Activated T-cell treated with anti-CD3 and anti-CD28 coated beads for 48 hours (primary cell): Measurements from ENCODE around the gene FEZ2.

Source experiments
- DNase-seq: peaks from one replicate; pipeline ENCODE4 v3.0.0-alpha.2; 2020; ENCODE audit warnings: low read depth

Gene FEZ2

DNA sequence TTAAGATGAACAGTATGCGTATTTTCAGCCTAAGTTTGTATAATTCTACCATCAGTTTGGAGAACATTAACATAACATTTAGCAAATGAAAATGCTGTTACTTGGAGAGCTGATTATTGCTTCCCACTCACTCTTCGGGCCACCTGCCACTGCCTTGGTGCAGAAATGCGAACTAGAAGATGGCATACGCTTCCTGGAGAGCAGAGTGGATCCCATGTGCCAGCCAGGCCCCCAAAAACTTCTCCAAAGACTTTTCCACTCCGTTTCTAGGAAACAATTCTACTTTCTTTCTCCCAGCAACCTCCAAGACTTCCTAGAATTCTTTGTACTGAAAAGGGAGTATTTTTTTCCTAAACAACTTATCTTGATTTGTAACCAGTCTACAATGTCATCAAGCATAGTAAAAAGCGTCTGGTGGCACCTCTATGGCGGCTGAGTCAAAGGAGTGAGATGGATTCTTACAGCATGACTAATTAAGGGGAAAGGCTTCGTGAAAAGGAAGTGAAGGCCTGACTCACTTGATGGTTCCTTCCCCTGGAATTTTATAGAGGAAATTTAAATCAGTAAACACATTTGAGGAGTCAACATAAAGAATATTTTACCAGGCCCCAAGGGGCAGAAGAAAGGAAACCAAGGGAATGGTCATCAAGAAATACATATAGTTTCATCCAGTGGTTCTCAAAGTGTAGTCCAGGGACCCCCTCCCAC lies 36.6 kb downstream of the FEZ2 start:
- DNase-seq, result no peak

DNA sequence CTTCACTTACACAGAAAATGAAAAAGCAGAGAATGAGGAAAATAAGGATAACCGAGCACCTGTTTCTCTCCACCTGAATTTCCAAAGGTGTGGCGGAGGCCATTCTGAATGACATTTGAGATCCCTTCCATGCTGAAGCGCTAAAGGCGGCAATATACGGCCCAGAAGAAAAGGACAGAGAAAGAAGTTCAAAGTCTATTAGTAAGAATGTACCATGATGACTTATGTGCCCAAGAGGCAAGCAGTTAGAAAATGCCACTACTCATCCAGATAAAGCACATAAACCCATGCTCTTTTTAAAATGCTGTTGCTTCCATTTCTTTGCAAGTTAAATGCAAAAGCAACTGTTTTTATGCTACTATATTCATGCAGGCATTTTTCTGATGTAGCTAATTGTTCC lies 37.2 kb downstream of the FEZ2 start:
- no peak for DNase-seq

DNA sequence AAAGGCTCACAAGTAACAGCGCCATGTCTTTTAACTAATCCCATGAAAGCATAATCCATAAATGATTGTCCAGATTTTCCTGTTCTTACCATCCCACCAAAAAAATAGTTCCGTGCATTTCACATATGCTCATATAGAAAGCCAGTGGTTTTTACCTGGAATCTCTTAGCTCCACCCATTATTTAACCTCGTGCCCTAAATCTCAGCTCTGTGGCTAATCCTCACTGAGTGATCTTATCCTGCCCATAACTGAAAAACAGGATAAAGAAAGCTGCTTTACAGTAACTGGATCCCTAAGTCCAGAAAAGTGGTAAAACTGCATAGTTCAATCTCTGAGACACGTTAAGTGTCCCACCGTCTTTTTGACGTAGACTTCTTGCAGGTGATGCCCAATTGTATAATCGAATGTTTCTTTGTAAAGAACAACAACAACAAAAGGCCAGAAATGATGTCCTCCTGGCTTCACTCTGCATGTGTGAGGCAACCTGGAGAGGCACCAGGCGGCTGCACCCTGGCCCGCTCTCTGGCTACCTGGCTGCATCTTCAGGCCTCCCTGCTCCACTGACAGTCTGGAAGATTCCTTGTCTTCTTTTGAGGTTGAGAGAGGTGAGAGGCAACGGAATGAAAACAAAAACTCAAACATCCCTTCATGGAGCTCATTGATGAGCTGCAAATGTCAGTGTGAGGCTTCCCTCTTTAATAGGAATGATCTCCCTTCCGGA lies 38.6 kb downstream of the FEZ2 start:
- DNase-seq, result no peak

DNA sequence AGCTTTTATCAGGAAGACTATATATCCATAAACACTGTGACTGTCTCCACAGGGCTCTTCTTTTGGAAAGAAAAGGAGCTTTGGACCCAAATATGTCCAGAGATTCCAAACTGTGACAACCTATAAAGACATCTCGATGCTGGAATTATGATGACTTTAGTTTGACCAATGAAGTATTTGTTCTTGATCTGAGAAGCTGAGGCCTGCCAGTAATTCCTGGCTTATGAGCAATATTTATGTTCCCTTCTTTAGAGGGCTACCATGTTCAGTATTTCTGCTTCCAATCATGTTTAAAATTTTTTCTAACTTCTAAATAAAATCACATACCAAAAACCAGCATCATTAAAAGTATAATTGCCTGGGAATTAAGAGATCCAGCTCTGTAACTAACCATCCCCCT lies 41.1 kb downstream of the FEZ2 start:
- no peak for DNase-seq

DNA sequence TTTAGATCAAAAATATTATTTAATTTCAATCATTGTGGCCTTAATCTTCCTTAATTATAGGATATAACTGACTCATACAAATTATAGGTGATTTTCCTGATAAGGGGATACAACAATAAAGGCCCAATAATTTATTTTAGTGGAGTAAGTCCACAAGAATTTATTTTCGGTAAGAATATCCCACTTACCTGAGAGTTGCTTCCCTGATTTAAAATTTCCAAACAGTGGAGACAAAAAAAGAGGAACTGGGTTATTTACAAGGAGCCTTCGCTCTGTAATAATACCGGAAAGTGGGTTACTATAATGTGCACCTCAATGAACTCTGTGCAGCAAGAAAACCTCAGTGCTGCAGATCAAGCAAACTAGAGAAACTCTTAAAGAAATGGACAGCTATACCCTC lies 42.2 kb downstream of the FEZ2 start:
- DNase-seq, result no peak

DNA sequence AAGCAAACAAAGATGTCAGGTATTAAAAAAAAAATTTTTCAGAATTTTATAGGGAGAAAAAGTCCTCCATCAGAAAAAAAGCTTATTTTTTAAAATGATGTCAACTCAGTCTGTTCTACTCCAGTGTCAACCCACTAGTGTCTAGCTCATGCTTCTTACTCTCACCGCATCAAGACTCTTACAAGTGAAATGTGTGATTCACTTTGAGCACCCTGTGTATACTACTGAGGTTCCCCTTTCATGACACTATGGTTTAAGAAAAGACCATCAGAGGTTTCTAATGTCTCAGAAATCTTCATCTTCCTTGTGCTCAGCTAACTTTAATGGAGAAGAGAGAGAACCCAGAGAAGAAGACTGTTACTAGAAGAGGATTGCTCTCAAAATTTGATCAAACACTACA lies 43.4 kb downstream of the FEZ2 start:
- no peak for DNase-seq

DNA sequence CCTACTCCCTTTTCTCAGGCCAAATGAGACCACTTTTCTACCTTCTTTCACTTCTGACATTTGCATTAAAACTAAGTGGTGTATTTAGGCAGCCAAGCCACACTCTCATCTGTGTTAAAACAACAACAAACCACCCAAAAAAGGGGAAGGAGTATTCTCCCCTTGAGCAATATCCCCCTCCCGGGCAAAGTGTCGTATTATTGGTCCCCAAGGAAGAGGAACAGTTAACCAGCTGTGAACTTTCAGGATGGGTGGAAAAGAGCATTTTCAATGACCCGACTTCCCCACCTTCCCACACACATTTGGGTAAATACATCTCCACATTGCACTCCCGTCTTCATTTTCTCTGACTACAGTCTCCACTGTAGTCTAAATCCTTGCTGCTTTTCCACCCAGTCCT lies 44.3 kb downstream of the FEZ2 start:
- DNase-seq, result no peak

DNA sequence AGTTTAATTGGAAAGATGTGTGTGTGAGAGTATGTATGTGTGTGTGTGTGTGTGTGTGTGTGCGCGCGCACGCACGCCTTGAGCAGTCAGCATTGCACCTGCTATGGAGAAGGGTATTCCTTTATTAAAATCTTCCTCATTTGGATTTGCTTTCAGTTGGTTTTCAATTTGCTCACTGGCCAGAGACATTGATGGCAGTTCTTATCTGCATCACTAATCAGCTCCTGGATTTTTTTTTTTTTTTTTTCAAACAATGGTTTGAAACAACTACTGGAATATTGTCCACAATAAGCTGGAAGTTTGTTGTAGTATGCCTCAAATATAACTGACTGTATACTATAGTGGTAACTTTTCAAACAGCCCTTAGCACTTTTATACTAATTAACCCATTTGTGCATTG lies 48.0 kb downstream of the FEZ2 start:
- DNase-seq, result no peak

DNA sequence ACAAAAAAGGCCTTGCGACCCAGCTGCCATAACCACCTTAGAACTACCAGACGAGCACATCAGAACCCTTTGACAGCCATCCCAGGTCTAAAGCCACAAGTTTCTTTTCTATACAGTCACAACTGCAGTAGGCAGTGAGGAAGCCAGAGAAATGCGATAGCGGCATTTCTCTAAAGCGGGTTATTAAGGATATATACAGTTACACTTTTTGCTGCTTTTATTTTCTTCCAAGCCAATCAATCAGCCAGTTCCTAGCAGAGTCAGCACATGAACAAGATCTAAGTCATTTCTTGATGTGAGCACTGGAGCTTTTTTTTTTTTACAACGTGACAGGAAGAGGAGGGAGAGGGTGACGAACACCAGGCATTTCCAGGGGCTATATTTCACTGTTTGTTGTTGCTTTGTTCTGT lies 48.8 kb downstream of the FEZ2 start:
- no peak for DNase-seq

DNA sequence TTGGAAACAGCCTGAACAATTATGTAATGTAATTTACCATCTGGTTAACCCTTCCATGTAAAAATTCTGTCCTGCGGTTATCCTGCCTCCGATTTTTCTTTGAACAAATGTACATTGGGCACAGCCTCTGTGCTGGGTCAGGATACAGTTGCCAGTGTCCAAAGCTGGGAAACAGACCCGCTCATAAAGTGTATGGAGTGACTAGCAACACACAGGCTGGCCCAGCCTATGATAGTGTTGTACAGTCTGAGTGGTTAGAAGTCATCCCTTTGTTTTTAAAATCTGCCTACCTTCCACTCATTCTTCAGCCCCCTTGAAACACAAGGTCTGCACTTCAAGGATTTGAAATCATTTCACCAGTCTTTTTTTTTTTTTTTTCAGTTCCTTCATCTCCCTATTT lies 50.1 kb downstream of the FEZ2 start:
- DNase-seq, result no peak

DNA sequence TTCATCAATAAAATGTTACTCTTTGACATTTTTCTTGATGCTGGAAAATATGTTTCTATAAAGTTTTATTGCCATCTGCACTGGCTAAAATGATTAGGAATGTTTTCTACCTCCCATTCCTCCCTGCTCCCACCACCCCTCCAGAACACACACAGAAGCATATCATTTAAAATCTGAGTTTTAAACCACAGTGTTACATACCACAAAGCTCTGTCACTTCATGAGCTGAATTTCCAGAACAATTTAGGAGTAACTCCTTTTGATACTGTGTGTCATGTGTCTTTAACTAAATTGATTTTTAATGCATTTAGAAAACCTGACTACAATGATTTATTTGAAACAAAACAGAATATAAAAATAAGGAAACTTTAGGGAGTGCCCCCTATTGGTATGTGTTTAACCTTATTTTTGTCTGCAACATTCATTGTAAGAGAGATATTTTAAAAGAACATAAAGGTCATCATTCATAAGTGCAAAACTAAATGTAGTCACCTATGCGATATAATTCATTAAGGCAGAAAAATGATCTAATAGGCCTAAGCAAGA lies 52.0 kb downstream of the FEZ2 start:
- DNase-seq, result no peak

DNA sequence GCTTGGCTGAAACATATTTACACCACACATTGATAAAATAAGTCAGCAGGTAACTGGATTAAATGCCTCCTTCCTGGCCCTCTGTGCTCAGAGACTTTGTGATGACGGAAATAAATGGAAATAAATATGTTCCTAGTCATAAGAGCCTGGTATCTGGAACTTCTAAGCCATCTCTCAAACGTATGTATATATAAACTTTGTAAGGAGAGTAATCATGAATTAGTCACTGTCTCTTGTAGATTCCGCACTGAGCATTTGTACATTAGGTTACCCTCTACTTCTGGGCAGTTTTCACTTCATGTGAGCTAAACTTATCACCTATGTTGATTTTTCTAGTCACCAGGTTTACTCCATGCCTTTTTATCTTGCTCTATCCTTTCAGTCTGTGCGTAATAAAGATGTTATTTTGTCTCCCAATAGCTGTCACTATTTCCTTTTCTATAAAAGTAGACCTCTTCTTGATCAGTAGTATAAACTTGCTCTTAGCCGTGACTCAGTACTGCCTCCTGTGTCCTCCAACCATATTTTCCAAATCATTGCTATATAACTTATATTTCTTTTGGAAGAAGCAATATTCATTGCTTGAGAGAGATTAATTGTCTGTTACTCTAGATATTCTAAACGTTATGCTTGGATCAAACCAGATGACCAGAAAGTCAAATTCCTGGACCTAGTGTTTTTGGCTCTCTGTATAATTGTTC lies 53.2 kb downstream of the FEZ2 start:
- DNase-seq, result no peak

DNA sequence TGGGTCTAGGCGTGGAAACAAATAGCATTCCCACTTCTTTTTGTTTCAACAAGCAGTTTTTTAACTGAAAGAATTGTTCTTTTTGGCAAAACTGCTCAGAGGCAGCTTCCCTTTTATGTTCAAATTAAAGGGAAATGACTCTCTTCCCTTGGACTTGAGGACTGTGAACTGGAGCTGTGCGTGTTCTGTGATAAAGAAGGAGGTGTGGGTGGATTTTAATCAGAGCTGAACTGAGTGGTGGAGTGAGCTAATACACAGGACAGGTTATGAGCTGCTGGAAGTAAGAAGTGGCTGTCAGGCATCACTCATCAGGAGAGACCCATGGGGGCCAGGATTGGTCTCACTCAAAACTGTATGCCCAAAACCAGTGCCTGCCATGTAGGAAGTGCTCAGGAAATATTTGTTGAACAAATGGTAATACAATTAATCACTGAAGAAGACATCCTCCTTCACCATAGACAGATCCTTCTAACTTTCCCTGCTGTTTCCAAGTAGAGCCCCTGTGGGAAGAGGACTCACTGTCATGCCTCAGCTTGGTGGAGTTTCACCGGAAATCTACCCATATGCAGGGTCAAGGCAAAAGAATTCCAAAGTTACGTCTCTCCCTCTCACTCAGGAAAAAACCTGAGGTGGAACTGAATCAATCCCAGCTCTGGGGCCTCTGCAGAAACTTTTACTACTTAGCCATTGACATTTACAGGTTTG lies 55.9 kb downstream of the FEZ2 start:
- DNase-seq, result no peak

DNA sequence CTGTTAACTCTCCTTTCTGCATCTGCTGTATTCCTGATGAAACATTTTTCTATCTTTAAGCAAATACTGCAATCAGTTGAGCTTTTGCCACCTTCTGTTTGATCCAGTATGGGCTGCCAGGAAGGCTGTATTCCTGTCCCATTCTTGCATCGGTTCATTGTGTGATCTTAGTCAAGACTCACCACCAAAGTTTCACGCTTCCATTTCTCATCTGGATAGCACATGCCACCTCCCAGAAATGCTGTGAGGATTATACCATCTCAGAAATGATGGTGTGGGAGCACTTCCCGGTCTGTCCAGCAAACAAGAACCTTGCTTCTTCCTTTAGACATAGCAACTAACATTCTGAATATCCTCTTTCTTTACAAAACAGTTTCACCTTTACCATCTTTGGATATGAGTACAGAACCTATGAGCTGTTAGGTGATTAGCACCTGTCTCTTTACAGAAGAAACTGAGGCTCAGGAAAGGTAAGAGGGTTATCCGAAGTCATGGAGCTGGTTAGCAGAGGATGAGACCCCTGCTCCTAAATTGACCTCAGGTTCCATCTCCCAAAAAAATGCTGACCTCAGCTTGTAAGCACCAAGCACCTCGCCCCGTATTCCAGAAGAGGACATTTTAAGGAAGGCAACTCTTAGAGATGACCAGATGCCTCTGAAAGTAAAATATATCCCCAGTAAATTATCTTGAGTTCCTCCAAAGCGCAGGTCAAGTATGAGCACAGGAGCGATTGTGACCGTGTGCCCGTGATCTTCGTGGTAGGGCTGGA lies 56.8 kb downstream of the FEZ2 start:
- DNase-seq, result no peak

DNA sequence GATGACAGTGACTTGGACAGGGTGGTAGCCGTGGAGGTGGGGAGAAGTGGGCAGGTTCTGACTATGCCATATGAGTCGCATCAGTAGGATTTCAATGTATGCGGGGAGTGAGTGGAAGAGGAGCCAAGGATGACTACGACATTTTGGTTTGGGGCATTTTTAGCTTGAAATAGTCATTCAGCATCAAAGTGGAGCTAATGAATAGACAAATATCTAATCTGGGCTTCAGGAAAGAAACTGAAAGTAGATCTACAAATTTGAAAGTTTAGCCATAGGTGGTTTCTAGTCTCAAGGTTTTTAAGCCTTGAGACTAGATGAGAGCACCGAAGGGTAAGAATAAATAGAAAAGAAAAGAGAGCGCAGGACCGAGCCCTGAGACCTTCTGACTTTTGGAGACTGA lies 58.3 kb downstream of the FEZ2 start:
- DNase-seq, result no peak

DNA sequence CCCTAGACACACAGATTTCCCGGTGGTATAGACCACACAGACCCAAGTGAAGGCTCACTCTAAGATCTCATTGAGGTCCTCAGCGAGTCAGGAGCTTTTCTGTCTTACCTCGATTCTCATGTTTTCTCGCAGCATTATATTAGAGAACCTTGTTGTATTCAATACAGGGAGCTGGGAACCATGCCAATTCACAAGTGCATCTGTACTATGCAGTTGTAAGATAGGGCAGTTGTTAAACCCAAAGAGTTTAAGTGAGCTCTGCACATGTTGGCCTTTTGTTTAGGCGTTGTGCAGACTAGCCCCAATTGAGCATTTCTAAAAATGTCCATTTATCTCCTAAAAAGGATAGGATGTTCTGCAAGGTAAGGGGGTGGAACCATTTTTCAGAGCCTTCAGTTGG lies 59.6 kb downstream of the FEZ2 start:
- DNase-seq, result no peak

DNA sequence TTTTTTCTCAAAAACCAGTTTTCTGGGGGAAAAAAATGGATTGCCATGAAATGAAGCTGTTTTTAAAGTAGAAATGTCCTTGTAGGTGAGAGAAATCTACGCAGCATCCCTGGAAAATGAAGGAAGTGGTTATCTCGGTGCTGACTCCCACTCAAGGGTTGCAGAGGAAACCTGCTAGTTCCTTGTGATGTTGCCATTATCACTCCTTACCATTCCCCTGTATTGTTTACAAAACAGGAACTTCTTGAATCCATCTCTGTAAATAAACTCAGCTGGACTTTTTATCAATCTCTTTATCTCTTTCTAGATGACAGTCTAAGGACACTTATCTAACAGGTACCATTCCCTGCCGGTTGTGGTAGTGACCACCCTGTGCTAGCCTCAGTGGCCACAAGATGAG lies 61.2 kb downstream of the FEZ2 start:
- no peak for DNase-seq

DNA sequence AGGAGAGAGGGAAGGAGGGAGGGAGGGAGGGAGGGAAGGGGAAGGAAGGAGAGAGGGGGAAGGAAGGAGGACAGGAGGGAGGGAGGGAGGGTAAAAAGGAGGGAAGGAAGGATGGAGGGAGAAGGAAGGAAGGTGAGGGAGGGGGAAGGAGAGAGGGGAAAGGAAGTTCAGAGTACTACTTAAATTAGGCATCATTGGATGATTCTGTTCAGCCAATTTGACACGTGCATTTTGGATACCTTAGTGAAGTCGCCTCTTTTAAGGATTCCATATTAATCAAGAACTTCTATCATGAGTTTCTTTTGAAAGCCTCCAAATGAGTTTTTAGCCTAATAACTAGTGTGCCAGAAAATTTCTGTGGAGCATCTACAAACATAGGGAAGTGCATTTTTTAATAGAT lies 62.9 kb downstream of the FEZ2 start:
- DNase-seq, result no peak

DNA sequence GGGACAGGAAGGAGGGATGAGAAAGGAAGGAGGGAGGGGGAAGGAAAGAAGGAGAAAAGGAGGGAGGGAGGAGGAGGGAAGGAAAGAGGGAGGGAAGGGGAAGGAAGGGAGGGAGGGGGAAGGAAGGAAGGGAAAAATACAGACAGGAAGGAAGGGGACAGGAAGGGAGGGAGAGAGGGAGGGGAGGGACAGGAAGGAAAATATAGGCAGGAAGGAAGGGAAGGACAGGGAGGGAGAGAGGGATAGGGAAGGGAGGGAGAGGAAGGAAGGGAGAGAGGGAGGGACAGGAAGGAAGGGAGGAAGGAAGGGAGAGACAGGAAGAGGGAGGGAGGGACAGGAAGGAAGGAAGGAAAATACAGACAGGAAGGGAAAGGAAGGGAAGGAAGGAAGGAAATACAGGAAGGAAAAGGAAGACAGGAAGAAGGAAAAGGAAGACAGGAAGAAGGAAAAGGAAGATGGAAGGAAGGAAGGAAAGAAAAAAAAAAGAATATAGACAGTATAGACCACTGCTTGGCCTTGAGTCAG lies 63.6 kb downstream of the FEZ2 start:
- DNase-seq, result no peak

DNA sequence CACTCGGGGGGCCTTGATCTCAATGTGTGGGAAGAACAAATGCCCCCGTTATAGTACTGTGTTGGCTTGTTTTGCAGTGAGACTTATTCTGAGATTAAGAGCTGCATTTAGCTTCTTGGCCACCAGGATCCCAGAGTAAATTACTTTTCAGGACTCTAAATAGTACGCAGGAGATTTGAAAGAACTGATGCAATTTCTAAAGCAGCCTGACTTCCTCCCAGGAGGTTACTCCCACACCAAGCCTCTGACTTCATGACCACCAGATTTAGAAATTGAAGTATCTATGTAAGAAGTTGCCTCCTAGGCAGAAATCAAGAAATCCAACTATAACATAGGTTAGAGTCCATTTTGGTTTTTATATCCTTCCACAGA lies 67.0 kb downstream of the FEZ2 start:
- no peak for DNase-seq

DNA sequence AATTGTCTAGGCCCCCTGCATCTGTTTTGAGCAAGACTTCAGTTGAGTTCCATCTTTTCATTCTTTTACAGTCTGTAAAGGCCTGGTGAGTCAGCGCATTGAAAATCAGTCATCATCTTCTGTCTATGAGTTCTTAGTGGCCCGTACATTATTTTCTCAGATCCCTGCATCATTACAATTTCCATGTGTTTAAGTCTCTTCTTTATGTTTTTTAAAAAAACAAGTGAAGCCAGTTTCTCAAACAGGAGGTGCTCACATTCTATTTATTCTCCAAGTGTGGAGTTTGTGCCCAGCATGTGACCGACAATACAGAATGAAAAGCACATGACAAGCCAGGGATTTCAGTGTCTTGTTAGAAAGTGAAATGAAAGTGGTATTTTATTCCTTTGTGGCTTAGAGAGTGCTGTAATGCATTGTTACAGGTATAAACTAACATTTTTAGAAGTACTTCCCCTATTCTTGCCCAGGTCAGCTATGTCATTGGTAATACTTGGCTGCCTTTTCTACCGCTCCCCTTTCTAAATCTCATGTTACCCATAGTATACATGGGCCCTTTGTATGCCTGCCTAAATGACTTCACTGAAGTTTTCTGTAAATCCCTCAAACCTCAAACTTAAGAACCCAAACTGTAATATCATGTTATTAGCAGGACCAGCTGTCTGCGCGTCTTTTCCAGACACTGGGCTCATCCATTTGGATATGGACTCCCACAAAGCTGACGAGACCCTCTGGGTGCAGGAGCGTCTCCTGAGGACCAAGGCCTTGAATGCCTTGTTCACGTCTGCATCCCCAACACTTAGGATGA lies 67.6 kb downstream of the FEZ2 start:
- no peak for DNase-seq
